AG04450 (cell line): ENCODE data around the gene KATNAL1. TPM values are rescaled to one million over a fixed set of nuclear protein-coding genes. Genes with fewer than 3 reads are reported as not detected.
"Not testable (repeated sequence)": the region's sequence is repeated elsewhere in the genome, so short reads cannot be mapped to it uniquely, and the experiment has no call there.

Experiments
- CTCF ChIA-PET: fragments of 300-600, 350-600 bp; formaldehyde crosslinking; extraction: SDS; loops from one replicate; lab custom pipeline; 2022; ENCODE audit warnings: antibody characterized with exemption, inconsistent platforms; lab: Charles Lee
- POLR2A ChIA-PET: fragments of 350-600 bp; formaldehyde crosslinking; extraction: SDS; loops from one replicate; lab custom pipeline; 2021; ENCODE audit warnings: antibody characterized with exemption, inconsistent platforms; lab: Yijun Ruan, JAX
- DNase-seq: peaks from one replicate; pipeline ENCODE4 v3.0.0-alpha.2; 2011; ENCODE audit warnings: low read depth, low spot score
- H3K27ac ChIP-seq: one replicate; pipeline ENCODE4 v1.5.1; 2012; ENCODE audit warnings: low read depth, low read length, control low read depth
- H3K27me3 ChIP-seq: one replicate; pipeline ENCODE4 v1.6.0; 2012; ENCODE audit warnings: low read length; ENCODE audit not compliant: control insufficient read depth, insufficient read depth
- H3K4me3 ChIP-seq: 2 replicates; pipeline ENCODE4 v1.5.1; 2011; ENCODE audit warnings: mild to moderate bottlenecking, low read depth, low read length, control low read depth
- H3K9me3 ChIP-seq: 2 replicates; pipeline ENCODE4 v1.5.1; 2012; ENCODE audit warnings: low read length; ENCODE audit not compliant: control insufficient read depth, insufficient read depth
- polyA plus RNA-seq: library from polyadenylated mRNA; depleted of rRNA; stranded (reverse); fragments of >200 nt; gene quantifications from 2 replicates; pipeline ENCODE4 v1.2.3, GENCODE V29; 2011
- TF ChIP-seq, protein P1 (sequence below): IDR thresholded peaks from 2 replicates; pipeline ENCODE4 v1.5.1; 2011; ENCODE audit warnings: low read depth, low read length, control low read depth, inconsistent platforms

KATNAL1 gene
- polyA plus RNA-seq, 1 experiment = 12.6 TPM

DNA sequence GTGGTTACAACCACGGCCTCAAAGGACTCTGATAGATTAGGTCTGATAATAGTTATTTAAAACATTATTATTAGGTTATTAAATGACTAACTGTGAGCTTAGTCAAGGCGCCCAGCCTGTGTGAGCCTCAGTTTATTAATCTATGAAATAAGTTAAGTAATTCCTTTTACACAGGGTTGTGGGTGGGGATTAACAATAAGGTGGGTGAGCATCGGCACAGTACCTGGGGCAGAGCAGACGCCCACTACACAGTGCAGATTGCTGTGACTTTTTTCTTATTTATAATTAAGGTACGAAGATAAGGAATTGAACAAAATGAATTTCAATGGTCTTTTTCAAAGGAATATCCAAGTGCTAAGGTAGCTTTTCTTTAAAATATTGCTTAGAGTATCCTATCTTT is 132.2 kb downstream of the KATNAL1 start:
- CTCF ChIA-PET = interaction anchor here (1.1 to 1.8 kb wide), 2 partner anchors 8 to 43 kb away, joined by 3 to 6 read pairs; no protein-coding TSS in a partner anchor

DNA sequence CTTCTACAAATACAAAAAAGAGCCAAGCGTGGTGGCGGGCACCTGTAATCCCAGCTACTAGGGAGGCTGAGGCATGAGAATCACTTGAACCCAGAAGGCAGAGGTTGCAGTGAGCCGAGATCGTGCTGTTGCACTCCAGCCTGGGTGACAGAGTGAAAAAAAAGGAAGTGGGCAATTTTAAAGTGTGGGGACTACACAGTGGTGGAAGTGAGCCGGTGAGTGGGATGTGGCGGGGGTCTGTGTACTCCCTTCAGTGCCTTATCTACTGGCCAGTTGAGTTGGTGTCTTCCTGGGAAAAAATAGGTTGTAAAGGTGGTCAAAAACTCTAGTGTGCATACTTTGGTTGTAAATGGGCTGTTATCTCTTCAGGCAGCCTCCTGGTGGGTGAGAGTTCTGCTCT is 133.1 kb downstream of the KATNAL1 start:
- H3K4me3 ChIP-seq, CTCF ChIA-PET, H3K9me3 ChIP-seq, H3K27ac ChIP-seq, DNase-seq, H3K27me3 ChIP-seq: not testable (repeated sequence)
- POLR2A ChIA-PET = interaction anchor here (0.6 kb wide), 1 partner anchor 12 kb away, joined by 9 read pairs; no protein-coding TSS in a partner anchor

More for the DNA sequence above, 132.2 kb downstream of the KATNAL1 start:
- TF ChIP-seq, protein P1, sequence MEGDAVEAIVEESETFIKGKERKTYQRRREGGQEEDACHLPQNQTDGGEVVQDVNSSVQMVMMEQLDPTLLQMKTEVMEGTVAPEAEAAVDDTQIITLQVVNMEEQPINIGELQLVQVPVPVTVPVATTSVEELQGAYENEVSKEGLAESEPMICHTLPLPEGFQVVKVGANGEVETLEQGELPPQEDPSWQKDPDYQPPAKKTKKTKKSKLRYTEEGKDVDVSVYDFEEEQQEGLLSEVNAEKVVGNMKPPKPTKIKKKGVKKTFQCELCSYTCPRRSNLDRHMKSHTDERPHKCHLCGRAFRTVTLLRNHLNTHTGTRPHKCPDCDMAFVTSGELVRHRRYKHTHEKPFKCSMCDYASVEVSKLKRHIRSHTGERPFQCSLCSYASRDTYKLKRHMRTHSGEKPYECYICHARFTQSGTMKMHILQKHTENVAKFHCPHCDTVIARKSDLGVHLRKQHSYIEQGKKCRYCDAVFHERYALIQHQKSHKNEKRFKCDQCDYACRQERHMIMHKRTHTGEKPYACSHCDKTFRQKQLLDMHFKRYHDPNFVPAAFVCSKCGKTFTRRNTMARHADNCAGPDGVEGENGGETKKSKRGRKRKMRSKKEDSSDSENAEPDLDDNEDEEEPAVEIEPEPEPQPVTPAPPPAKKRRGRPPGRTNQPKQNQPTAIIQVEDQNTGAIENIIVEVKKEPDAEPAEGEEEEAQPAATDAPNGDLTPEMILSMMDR = no peak
- H3K4me3 ChIP-seq = no peak overlapping the region
- H3K9me3 ChIP-seq = no peaks in the 10 kb centered on the region
- H3K27ac ChIP-seq = no peak overlapping the region
- no peak for DNase-seq
- POLR2A ChIA-PET = interaction anchor here (0.6 kb wide), 1 partner anchor 11 kb away, joined by 9 read pairs; no protein-coding TSS in a partner anchor
- H3K27me3 ChIP-seq = peaks cover 2% of the 10 kb centered on the region

DNA sequence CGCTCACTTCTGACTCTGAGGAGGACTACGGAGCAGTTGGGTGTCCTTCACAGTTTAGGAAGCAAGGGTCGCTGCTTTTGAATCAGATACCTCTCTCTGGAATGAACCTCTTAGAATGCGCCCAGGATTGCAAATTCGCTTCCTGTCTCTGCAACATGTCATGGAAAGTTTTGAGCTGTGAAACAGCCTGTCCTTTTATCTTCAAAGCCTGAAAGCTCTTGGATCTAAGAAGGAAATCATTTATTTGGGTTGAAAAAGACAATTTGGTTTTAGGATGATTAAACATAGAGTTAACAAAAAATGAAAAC is 134.1 kb downstream of the KATNAL1 start:
- Histone ChIP-seq H3K27ac (no peak overlapping the region), H3K4me3 (no peak overlapping the region), H3K9me3 (no peaks in the 10 kb centered on the region), H3K27me3 (peaks cover 2% of the 10 kb centered on the region)
- POLR2A ChIA-PET = no interaction called here
- DNase-seq = no peak
- CTCF ChIA-PET = no interaction called here
- TF ChIP-seq, protein P1 = no peak

DNA sequence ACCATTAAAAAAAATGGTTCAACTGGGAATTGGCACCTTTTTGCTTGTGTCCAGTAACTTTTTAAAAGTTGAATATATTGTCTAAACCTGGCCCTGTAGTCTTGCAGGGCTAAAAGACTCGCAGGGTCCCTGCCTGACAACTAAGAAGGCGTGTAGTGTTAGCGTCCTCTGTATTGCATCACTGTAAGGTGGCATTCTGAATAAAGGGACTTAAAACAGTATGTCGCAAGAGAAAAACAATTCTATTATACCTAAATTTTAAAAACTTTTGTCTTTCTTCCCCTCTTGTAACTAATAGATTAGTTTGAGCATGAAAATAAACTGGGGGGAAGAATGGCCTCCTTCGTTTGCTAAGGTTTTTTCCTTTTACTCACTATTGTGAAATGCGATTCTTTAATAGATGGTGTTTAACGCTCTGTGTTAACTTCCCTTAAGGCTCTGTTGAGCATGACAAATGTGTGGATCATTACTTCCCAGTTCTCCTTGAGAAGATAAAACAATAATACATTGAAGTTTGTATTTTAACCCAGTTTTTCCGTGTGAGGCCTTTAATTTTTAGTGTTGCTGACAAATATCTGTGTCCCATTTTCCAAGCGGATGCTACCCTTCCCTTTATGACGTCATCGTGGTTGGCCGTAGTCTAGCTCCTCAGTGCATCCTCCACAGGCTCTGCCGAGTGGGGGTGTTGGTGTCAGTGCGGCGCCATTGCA is 134.6 kb downstream of the KATNAL1 start:
- Histone ChIP-seq H3K9me3 (no peaks in the 10 kb centered on the region), H3K4me3 (no peak overlapping the region), H3K27ac (no peak overlapping the region), H3K27me3 (peaks cover 2% of the 10 kb centered on the region)
- ChIA-PET POLR2A (no interaction called here), CTCF (no interaction called here)
- DNase-seq = no peak
- TF ChIP-seq, protein P1 = no peak

DNA sequence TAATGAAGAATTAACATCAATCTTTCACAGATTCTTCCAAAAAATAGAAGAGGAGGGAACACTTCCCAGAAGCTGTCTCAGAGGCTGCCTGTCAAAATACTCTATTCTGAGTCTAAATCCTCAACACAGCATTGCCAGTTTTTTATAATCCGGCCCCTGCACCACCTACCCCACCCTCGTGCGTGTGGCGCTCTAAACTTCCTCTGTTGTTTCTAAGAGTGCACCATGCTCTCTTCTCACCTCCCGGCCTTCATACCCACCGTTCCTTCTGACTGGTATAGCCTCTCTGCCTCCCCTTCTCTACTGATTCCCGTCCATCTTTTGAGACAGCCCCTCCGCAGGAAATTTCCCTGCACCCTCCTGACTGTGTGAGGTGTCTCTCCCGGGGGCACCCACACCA is 136.8 kb downstream of the KATNAL1 start:
- peaks cover 10% of the 10 kb centered on the region for H3K27me3 ChIP-seq
- CTCF ChIA-PET = no interaction called here
- DNase-seq = no peak
- H3K27ac ChIP-seq = no peak overlapping the region
- POLR2A ChIA-PET = no interaction called here
- TF ChIP-seq, protein P1 = no peak
- no peak overlapping the region for H3K4me3 ChIP-seq
- H3K9me3 ChIP-seq = no peaks in the 10 kb centered on the region
